HUES6 (cell line): Measurements from ENCODE around the gene CCN6.

Source experiments
- H3K27ac ChIP-seq: 2 replicates; pipeline ENCODE4 v1.7.0; 2013; ENCODE audit warnings: low read depth, mild to moderate bottlenecking, low read length, inconsistent platforms
- H3K27me3 ChIP-seq: 2 replicates; pipeline ENCODE4 v1.6.1; 2013; ENCODE audit warnings: low read length; ENCODE audit not compliant: control insufficient read depth, insufficient read depth
- H3K36me3 ChIP-seq: 2 replicates; pipeline ENCODE4 v1.6.1; 2013; ENCODE audit warnings: low read length; ENCODE audit not compliant: control insufficient read depth, insufficient read depth
- H3K4me1 ChIP-seq: 2 replicates; pipeline ENCODE4 v1.6.1; 2013; ENCODE audit warnings: low read length; ENCODE audit not compliant: control insufficient read depth, insufficient read depth
- H3K4me3 ChIP-seq: 2 replicates; pipeline ENCODE4 v1.5.1; 2013; ENCODE audit warnings: low read depth, low read length
- H3K9ac ChIP-seq: one replicate; pipeline ENCODE4 v1.6.1; 2013; ENCODE audit warnings: mild to moderate bottlenecking, low read length
- H3K9me3 ChIP-seq: 2 replicates; pipeline ENCODE4 v1.6.1; 2013; ENCODE audit warnings: low read depth, low read length; ENCODE audit not compliant: control insufficient read depth, insufficient read depth

Gene CCN6

GRCh38 chr6:112118034-112118433 is 64.1 kb downstream of the CCN6 start:
- Histone ChIP-seq H3K4me1 (no peaks in the 10 kb centered on the region), H3K27me3 (no peaks in the 10 kb centered on the region), H3K36me3 (no peaks in the 10 kb centered on the region), H3K9me3 (no peaks in the 10 kb centered on the region), H3K4me3 (no peak overlapping the region), H3K27ac (no peak overlapping the region), H3K9ac (no peak overlapping the region)
